Stimulated activated naive CD8-positive, alpha-beta T cell treated with anti-CD3 and anti-CD28 coated beads, Interleukin-15, amount 100 ng/mL, for 72 hours (primary cell): ENCODE measurements around the gene LRRC45.
"Not testable (repeated sequence)": the region's sequence is repeated elsewhere in the genome, so short reads cannot be mapped to it uniquely, and the experiment has no call there.

Experiments used
- ATAC-seq: fragments of 150-1000 bp; cut with Tn5 transposase; 2 replicates; pipeline ENCODE4 v1.10.0; 2021; ENCODE audit warnings: mild to moderate bottlenecking, moderate library complexity
- DNase-seq, 2 donors: peaks; one replicate each; pipeline ENCODE4 v3.0.0; 2021 to 2022
- H3K27ac Mint-ChIP-seq, 2 donors: one replicate each; pipeline ENCODE4 v1.8.0; 2022; ENCODE audit warnings: mild to moderate bottlenecking in 2 of 2, mixed read lengths in 2 of 2, moderate library complexity in 2 of 2
- H3K27me3 Mint-ChIP-seq: one replicate; pipeline ENCODE4 v1.8.0; 2022; ENCODE audit warnings: mixed read lengths
- H3K4me1 Mint-ChIP-seq: one replicate; pipeline ENCODE4 v1.8.0; 2022; ENCODE audit warnings: mild to moderate bottlenecking, mixed read lengths
- H3K4me3 Mint-ChIP-seq, 2 donors: one replicate each; pipeline ENCODE4 v1.8.0; 2022; ENCODE audit warnings: mild to moderate bottlenecking in 2 of 2, mixed read lengths in 2 of 2, moderate library complexity in 1 of 2
- H3K9me3 Mint-ChIP-seq, 2 donors: one replicate each; pipeline ENCODE4 v1.8.0; 2022; ENCODE audit warnings: mixed read lengths in 2 of 2

The LRRC45 gene

GRCh38 chr17:82022981-82023446, at the start of gene LRRC45:
LRRC45 (plus strand) TSS chr17:82023305; CDS start chr17:82023644, 339 bp downstream.
- H3K27ac Mint-ChIP-seq, result peak within 1 kb of the TSS; percentile 61 to 93
- H3K4me3 Mint-ChIP-seq, result peak within 1 kb of the TSS; percentile 86 to 93
- no peaks in the 10 kb centered on the region for H3K9me3 Mint-ChIP-seq
- H3K27me3 Mint-ChIP-seq, result no peaks in the 10 kb centered on the region
- peaks cover 54% of the 10 kb centered on the region for H3K4me1 Mint-ChIP-seq
- ATAC-seq (peak; percentile 96), DNase-seq (peak; percentile 100)

DNA sequence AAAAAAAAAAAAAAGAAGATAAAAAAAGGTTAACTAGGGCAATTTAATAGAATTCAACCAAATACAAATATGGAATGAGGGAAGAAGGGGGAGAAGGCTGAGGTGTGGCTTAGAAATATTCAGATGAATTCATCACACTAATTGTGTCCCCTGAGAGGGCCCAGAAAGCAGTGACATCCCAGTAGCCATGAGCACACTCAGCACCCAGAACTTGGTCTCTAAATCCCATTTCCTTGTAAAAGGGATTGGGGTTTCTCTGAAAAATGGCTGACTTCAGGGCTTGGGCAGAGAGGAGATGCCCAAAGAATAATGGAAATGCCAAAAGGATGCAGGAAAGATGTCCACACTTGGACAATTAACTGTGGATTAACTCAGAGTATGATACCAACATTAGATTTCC, 49.7 kb upstream of the LRRC45 start:
- DNase-seq (no peak), ATAC-seq (no peak)
- no peaks in the 10 kb centered on the region for H3K27me3 Mint-ChIP-seq
- H3K9me3 Mint-ChIP-seq, result peaks cover 0 to 5% of the 10 kb centered on the region in 2 donors
- H3K4me1 Mint-ChIP-seq, result peaks cover 31% of the 10 kb centered on the region
- H3K27ac Mint-ChIP-seq, result no peak overlapping the region
- H3K4me3 Mint-ChIP-seq, result no peak overlapping the region

- DNase-seq (peak; percentile 31 to 36), ATAC-seq (peak; percentile 44)
- Mint-ChIP-seq H3K27me3 (no peaks in the 10 kb centered on the region), H3K4me3 (peak overlapping the region; percentile 98 to 100), H3K27ac (peak overlapping the region; percentile 98), H3K9me3 (peaks cover 0 to 5% of the 10 kb centered on the region in 2 donors), H3K4me1 (peaks cover 48% of the 10 kb centered on the region)
Observed at GRCh38 chr17:81976332-81977210, 46.5 kb upstream of the LRRC45 start.

GRCh38 chr17:81977211-81977808, 45.8 kb upstream of the LRRC45 start, which contains the start of gene ASPSCR1:
ASPSCR1 (plus strand) TSS chr17:81977629; CDS start chr17:81977647, 18 bp downstream.
- Mint-ChIP-seq H3K27ac (peak within 1 kb of the TSS; percentile 98), H3K4me1 (peaks cover 49% of the 10 kb centered on the region), H3K9me3 (peaks cover 0 to 5% of the 10 kb centered on the region in 2 donors), H3K27me3 (no peaks in the 10 kb centered on the region), H3K4me3 (peak within 1 kb of the TSS; percentile 98 to 100)
- peak; percentile 89 to 92 for DNase-seq
- peak; percentile 93 for ATAC-seq

DNA sequence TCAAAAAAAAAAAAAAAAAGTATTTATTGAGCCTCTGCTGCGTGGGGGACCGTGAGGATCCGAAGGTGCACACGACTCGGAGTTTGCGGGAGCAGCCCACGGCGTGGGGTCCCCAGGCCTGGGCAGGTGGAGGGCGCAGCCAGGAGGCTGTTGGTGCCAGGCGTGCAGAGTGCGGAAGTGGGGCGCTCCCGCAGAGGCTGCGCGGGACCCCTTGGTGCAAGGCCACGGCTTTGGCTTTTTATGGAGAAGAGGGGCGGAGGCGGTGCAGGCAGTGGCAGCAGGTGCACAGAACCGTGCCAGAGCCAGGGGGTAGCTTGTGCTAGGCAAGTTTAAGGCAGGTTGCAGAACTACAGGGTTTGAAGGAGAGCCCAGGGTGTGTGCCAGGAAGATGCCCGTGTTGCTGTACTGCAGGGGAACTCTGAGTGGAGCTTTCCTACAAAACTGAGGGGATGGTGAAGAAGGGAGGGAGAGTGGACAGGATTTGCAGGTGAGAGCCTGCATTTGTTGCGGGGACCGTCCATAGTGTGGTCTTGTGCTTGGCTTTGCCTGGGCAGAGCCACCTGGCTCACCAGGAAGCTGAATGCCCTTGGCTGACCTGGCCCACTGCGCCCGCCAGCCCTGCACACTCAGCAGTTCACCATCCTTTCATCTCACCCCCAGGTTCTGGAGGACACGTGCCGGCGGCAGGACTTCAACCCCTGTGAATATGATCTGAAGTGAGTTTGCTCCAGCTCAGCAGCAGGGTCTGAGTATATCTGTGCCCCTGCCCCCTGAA, 44.4 kb upstream of the LRRC45 start:
- H3K9me3 Mint-ChIP-seq, result peaks cover 0 to 5% of the 10 kb centered on the region in 2 donors
- DNase-seq (no peak), ATAC-seq (no peak)
- H3K4me3 Mint-ChIP-seq, result peak overlapping the region; percentile 75 to 78
- H3K27ac Mint-ChIP-seq, result peak overlapping the region in 1 of 2 donors; percentile 92
- peaks cover 49% of the 10 kb centered on the region for H3K4me1 Mint-ChIP-seq
- no peaks in the 10 kb centered on the region for H3K27me3 Mint-ChIP-seq

DNA sequence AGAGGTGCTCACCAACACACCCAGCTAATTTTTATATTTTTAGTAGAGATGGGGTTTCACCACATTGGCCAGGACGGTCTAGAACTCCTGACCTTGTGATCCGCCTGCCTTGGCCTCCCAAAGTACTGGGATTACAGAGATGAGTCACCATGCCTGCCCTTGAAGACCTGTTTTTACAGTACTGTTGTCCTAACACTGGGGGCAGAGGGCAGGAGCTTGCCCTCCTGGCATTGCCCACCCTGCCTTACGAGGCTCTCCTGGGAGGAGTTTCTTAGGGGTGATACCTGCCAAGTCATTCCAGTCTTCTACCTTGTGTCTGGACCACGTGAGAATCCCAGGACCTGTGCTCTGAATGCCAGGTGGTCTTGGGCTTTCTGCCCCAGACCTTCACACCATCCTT, 43.0 kb upstream of the LRRC45 start:
- Mint-ChIP-seq H3K27ac (no peak overlapping the region), H3K9me3 (no peaks in the 10 kb centered on the region), H3K4me3 (no peak overlapping the region), H3K4me1 (peaks cover 53% of the 10 kb centered on the region), H3K27me3 (no peaks in the 10 kb centered on the region)
- no peak for DNase-seq
- ATAC-seq, result no peak

DNA sequence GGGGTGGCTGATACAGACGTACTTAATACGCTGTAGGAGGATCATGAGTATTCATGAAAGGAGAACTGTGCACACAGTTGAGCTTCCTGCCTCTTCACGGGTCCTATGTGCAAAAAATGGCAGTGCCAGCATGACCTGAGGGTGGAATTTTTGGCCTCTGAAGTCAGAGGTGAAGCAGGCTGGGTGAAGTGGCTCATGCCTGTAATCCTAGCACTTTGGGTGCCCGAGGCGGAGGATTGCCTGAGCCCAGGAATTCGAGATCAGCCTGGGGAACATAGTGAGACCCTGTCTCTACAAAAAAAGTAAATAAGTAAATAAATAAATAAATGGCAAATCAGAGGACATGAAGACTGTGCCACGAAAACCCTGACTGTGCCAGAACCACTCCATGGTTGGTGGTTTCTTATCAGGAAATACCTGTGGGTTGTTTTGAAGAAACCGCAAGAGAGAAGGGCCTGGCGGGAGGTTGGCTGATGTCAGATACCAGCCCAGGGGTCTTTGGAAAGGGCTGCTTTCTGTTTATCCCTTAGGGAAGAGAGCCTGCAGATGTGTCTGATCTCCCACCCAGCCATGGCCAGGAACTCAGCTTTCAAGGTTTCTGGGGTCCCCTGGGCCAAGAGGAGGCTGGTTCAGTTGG, 42.3 kb upstream of the LRRC45 start:
- Mint-ChIP-seq H3K9me3 (no peaks in the 10 kb centered on the region), H3K27ac (no peak overlapping the region), H3K27me3 (no peaks in the 10 kb centered on the region), H3K4me1 (peaks cover 58% of the 10 kb centered on the region), H3K4me3 (peak overlapping the region in 1 of 2 donors; percentile 6)
- ATAC-seq (no peak), DNase-seq (no peak)

- ATAC-seq, DNase-seq, H3K27ac Mint-ChIP-seq, H3K4me3 Mint-ChIP-seq, H3K9me3 Mint-ChIP-seq, H3K27me3 Mint-ChIP-seq: not testable (repeated sequence)
- H3K4me1 Mint-ChIP-seq, result peaks cover 53% of the 10 kb centered on the region
Observed at GRCh38 chr17:81981511-81981910, 41.6 kb upstream of the LRRC45 start.

DNA sequence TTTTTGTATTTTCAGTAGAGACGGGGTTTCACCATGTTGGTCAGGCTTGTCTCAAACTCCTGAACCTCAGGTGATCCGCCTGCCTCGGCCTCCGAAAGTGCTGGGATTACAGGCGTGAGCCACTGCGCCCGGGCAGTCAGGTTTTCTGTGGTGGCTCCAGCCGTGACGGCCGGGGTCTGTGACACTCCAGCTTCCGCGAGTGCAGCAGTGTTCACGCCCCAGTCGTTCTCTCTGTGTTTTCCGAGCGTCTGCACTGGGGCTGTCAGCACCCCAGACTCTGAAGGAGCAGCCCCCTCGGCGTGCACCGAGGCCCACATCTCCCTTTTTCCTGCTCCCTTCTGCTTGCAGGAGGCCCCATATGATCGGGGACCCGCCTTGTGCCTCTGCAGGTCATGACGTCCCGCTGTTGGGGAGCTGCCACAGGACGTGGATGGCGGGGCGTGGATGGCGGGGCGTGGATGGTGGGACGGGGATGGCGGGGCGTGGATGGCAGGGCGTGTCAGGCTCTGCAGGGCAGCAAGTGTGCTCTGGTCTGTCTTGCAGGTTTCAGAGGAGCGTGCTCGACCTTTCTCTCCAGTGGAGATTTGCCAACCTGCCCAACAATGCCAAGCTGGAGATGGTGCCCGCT, 40.0 kb upstream of the LRRC45 start:
- no peak overlapping the region for H3K4me3 Mint-ChIP-seq
- H3K9me3 Mint-ChIP-seq, result no peaks in the 10 kb centered on the region
- H3K27ac Mint-ChIP-seq, result no peak overlapping the region
- peaks cover 52% of the 10 kb centered on the region for H3K4me1 Mint-ChIP-seq
- H3K27me3 Mint-ChIP-seq, result no peaks in the 10 kb centered on the region
- ATAC-seq (no peak), DNase-seq (no peak)

GRCh38 chr17:81983639-81984373, 39.3 kb upstream of the LRRC45 start:
- no peak overlapping the region for H3K4me3 Mint-ChIP-seq
- peaks cover 45% of the 10 kb centered on the region for H3K4me1 Mint-ChIP-seq
- DNase-seq (no peak), ATAC-seq (no peak)
- H3K9me3 Mint-ChIP-seq, result no peaks in the 10 kb centered on the region
- H3K27ac Mint-ChIP-seq, result no peak overlapping the region
- H3K27me3 Mint-ChIP-seq, result no peaks in the 10 kb centered on the region

GRCh38 chr17:81984773-81985410, 38.2 kb upstream of the LRRC45 start:
- Mint-ChIP-seq H3K27ac (no peak overlapping the region), H3K9me3 (no peaks in the 10 kb centered on the region), H3K27me3 (no peaks in the 10 kb centered on the region), H3K4me3 (no peak overlapping the region), H3K4me1 (peaks cover 40% of the 10 kb centered on the region)
- DNase-seq (no peak), ATAC-seq (peak; percentile 63)

GRCh38 chr17:81986606-81987005, 36.5 kb upstream of the LRRC45 start:
- Mint-ChIP-seq H3K27ac (no peak overlapping the region), H3K9me3 (no peaks in the 10 kb centered on the region), H3K4me3 (no peak overlapping the region)

DNA sequence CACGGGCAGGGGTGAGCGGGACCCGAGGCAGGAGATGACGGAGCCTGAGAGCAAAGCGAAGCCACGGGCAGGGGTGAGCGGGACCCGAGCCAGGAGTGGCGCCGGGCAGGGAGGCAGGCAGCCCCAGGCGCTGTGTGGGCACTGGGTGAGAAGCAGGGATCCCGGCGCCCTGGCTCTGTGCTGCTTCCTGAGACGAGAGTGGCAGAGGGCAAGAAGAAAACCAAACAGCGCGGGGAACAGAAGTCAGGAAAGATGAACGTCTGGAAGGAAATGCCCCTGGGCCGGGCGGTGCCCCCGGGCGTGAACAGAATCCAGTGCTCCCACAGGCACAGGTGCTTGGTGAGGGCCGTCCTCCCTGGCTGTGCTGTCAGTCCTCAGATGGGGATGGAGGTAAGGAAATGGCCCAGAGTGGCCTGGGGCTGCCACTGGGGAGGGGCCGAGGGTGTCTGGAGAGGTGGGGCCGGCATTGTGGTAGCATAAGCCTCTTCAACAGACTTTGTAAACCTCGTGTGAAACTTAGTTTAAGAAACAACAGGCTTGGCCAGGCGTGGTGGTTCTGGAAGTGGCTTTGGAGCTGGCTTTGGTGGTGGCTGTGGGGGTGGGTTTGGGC, 35.8 kb upstream of the LRRC45 start:
- no peaks in the 10 kb centered on the region for H3K9me3 Mint-ChIP-seq
- no peak overlapping the region for H3K4me3 Mint-ChIP-seq
- H3K27me3 Mint-ChIP-seq, result no peaks in the 10 kb centered on the region
- DNase-seq (no peak), ATAC-seq (no peak)
- H3K27ac Mint-ChIP-seq, result no peak overlapping the region
- H3K4me1 Mint-ChIP-seq, result peaks cover 34% of the 10 kb centered on the region

More at GRCh38 chr17:81986606-81987005, 36.5 kb upstream of the LRRC45 start:
- ATAC-seq (no peak), DNase-seq (no peak)
- Mint-ChIP-seq H3K27me3 (no peaks in the 10 kb centered on the region), H3K4me1 (peaks cover 32% of the 10 kb centered on the region)
